MM.1S (cell line): ENCODE data around the gene KRTAP5-6.

Experiments
- DNase-seq: peaks from one replicate; pipeline ENCODE4 v3.0.0-alpha.2; 2015
- H2AFZ ChIP-seq: fragments of 300-600 bp; sonication (generic); 2 replicates; pipeline ENCODE4 v1.6.0; 2016; ENCODE audit warnings: antibody characterized with exemption, low read length
- H3F3A ChIP-seq: fragments of 300-600 bp; sonication (generic); 2 replicates; pipeline ENCODE4 v1.6.1; 2016; ENCODE audit warnings: mild to moderate bottlenecking, antibody characterized with exemption, low read length, moderate library complexity, mixed read lengths; ENCODE audit not compliant: insufficient read depth
- H3K27ac ChIP-seq: fragments of 300-600 bp; sonication (generic); 2 replicates; pipeline ENCODE4 v1.5.1; 2016; ENCODE audit warnings: mild to moderate bottlenecking, low read length
- H3K27me3 ChIP-seq: fragments of 300-600 bp; sonication (generic); replicated peaks from 2 replicates; pipeline ENCODE4 v1.6.0; 2016; ENCODE audit warnings: low read length; ENCODE audit not compliant: insufficient read depth
- H3K36me3 ChIP-seq: fragments of 300-600 bp; sonication (generic); replicated peaks from 2 replicates; pipeline ENCODE4 v1.6.1; 2016; ENCODE audit warnings: mild to moderate bottlenecking, low read length, mixed read lengths; ENCODE audit not compliant: insufficient read depth
- H3K4me1 ChIP-seq: fragments of 300-600 bp; sonication (generic); 2 replicates; pipeline ENCODE4 v1.6.1; 2016; ENCODE audit warnings: low read length, mixed read lengths
- H3K4me2 ChIP-seq: fragments of 300-600 bp; sonication (generic); 2 replicates; pipeline ENCODE4 v1.6.0; 2016; ENCODE audit warnings: low read depth, low read length
- H3K4me3 ChIP-seq: fragments of 300-600 bp; sonication (generic); 2 replicates; pipeline ENCODE4 v1.5.1; 2016; ENCODE audit warnings: low read length, mixed read lengths
- H3K79me2 ChIP-seq: fragments of 300-600 bp; sonication (generic); 2 replicates; pipeline ENCODE4 v1.6.1; 2016; ENCODE audit warnings: mixed run types, low read length, mixed read lengths
- H3K9ac ChIP-seq: fragments of 300-600 bp; sonication (generic); 2 replicates; pipeline ENCODE4 v1.6.1; 2016; ENCODE audit warnings: low read length, mixed read lengths
- H3K9me2 ChIP-seq: fragments of 300-600 bp; sonication (generic); replicated peaks from 2 replicates; pipeline ENCODE4 v1.6.1; 2016; ENCODE audit warnings: mild to moderate bottlenecking, low read length, mixed read lengths; ENCODE audit not compliant: insufficient read depth
- H3K9me3 ChIP-seq: fragments of 300-600 bp; sonication (generic); replicated peaks from 2 replicates; pipeline ENCODE4 v1.6.1; 2016; ENCODE audit warnings: mild to moderate bottlenecking, low read length, mixed read lengths; ENCODE audit not compliant: insufficient read depth
- H4K20me1 ChIP-seq: fragments of 300-600 bp; sonication (generic); 2 replicates; pipeline ENCODE4 v1.6.1; 2016; ENCODE audit warnings: mild to moderate bottlenecking, low read length, moderate library complexity, mixed read lengths; ENCODE audit not compliant: insufficient read depth
- EZH2 ChIP-seq: fragments of 300-600 bp; sonication (generic); optimal IDR thresholded peaks from 2 replicates; pipeline ENCODE3; 2017; ENCODE audit warnings: low read depth, mild to moderate bottlenecking, antibody characterized with exemption, low read length, mixed read lengths
- EZH2phosphoT487 ChIP-seq: fragments of 300-600 bp; sonication (generic); IDR thresholded peaks from 2 replicates; pipeline ENCODE4 v1.6.1; 2018; ENCODE audit warnings: antibody characterized with exemption, low read length
- TF ChIP-seq, protein P1 (sequence below): fragments of 300-600 bp; sonication (generic); IDR thresholded peaks from 2 replicates; pipeline ENCODE4 v1.5.1; 2016; ENCODE audit warnings: antibody characterized with exemption, low read length, mixed read lengths

Gene KRTAP5-6

DNA sequence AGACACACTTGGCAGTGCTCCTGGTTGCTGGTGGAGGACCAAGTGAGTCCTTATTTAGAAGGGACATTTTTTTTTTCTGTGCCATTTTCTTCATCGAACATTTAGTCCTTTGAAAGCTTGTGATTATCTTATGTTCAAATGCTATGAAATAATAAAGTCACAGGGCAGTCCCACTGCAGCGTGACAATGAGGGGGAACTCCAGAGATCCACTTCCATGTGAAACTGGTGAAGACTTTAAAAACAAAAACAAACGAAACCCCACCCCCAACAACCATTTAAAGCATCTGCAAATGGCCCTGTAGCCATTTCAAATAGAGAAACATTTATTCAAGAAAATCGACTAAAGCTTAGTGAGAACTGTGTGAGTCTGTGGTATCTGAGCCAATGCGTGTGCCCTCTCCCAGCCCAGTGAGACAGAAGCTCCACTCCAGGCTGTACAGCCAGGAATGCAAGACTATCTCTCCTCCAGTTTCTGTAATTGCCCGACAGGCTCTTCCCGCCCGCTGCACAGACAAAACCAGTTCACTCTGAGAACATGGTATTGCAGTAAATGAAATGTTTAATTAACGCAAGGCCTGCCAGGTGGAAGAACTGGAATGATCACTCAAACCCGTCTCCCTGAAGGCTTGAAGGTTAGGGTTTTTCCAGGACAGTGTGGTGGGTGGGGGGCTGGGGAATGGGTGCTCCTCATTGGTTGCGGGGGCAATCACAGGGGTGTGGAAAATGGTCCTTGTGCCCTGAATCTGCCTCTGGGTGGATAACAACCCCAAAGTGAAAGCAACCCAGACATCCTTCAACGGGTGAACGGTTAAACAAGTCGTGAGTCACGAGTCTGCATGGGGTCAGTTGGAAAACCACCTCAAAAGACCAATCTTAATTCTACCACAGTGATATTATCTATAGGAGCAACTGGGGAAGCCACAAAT lies 8.4 kb downstream of the KRTAP5-6 start:
- H3K27ac ChIP-seq = no peak overlapping the region
- DNase-seq = no peak
- H3K9me2 ChIP-seq = no peaks in the 10 kb centered on the region
- H3K27me3 ChIP-seq = peaks cover 93% of the 10 kb centered on the region
- TF ChIP-seq EZH2phosphoT487 = no peak
- TF ChIP-seq, protein P1, sequence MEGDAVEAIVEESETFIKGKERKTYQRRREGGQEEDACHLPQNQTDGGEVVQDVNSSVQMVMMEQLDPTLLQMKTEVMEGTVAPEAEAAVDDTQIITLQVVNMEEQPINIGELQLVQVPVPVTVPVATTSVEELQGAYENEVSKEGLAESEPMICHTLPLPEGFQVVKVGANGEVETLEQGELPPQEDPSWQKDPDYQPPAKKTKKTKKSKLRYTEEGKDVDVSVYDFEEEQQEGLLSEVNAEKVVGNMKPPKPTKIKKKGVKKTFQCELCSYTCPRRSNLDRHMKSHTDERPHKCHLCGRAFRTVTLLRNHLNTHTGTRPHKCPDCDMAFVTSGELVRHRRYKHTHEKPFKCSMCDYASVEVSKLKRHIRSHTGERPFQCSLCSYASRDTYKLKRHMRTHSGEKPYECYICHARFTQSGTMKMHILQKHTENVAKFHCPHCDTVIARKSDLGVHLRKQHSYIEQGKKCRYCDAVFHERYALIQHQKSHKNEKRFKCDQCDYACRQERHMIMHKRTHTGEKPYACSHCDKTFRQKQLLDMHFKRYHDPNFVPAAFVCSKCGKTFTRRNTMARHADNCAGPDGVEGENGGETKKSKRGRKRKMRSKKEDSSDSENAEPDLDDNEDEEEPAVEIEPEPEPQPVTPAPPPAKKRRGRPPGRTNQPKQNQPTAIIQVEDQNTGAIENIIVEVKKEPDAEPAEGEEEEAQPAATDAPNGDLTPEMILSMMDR = no peak
- no peak for TF ChIP-seq EZH2
- no peaks in the 10 kb centered on the region for H3K4me1 ChIP-seq
- no peak overlapping the region for H3K9ac ChIP-seq
- no peak overlapping the region for H2AFZ ChIP-seq
- H3K79me2 ChIP-seq = no peaks in the 10 kb centered on the region
- no peaks in the 10 kb centered on the region for H3K36me3 ChIP-seq
- no peaks in the 10 kb centered on the region for H3F3A ChIP-seq
- H3K4me2 ChIP-seq = peak overlapping the region; percentile 36
- H3K4me3 ChIP-seq = peak overlapping the region; percentile 5; the same call in 1 of the 2 replicates
- no peaks in the 10 kb centered on the region for H4K20me1 ChIP-seq
- H3K9me3 ChIP-seq = no peaks in the 10 kb centered on the region

- no peak overlapping the region for H3K4me3 ChIP-seq
- peaks cover 93% of the 10 kb centered on the region for H3K27me3 ChIP-seq
- H3K27ac ChIP-seq = no peak overlapping the region
- no peaks in the 10 kb centered on the region for H3K9me2 ChIP-seq
- H3K4me1 ChIP-seq = no peaks in the 10 kb centered on the region
- no peak overlapping the region; the same call in 1 of the 2 replicates for H3K4me2 ChIP-seq
- TF ChIP-seq EZH2 (no peak), EZH2phosphoT487 (no peak)
- TF ChIP-seq, protein P1 = peak; percentile 36
- no peaks in the 10 kb centered on the region for H3K9me3 ChIP-seq
- no peaks in the 10 kb centered on the region for H3K79me2 ChIP-seq
- H4K20me1 ChIP-seq = no peaks in the 10 kb centered on the region
- no peaks in the 10 kb centered on the region for H3F3A ChIP-seq
- no peak for DNase-seq
- no peaks in the 10 kb centered on the region for H3K36me3 ChIP-seq
- no peak overlapping the region for H2AFZ ChIP-seq
- no peak overlapping the region for H3K9ac ChIP-seq
These were observed 9.8 kb downstream of the KRTAP5-6 start for GRCh38 chr11:1706634-1707400.

- Histone ChIP-seq H3K9me2 (no peaks in the 10 kb centered on the region), H3K4me1 (no peaks in the 10 kb centered on the region), H3K27me3 (peaks cover 91% of the 10 kb centered on the region), H2AFZ (no peak overlapping the region), H3K4me3 (no peak overlapping the region), H3K79me2 (no peaks in the 10 kb centered on the region), H3K36me3 (no peaks in the 10 kb centered on the region), H3F3A (no peaks in the 10 kb centered on the region), H3K9me3 (no peaks in the 10 kb centered on the region), H4K20me1 (no peaks in the 10 kb centered on the region), H3K27ac (no peak overlapping the region), H3K9ac (no peak overlapping the region), H3K4me2 (no peak overlapping the region)
- DNase-seq = no peak
- TF ChIP-seq EZH2 (no peak), EZH2phosphoT487 (no peak)
- TF ChIP-seq, protein P1 = no peak
These were observed 10.8 kb downstream of the KRTAP5-6 start for GRCh38 chr11:1707751-1708150.
